ENCODE measurements around the gene DACH2. TPM values are rescaled to one million over a fixed set of nuclear protein-coding genes. Genes with fewer than 3 reads are reported as not detected.

The DACH2 gene
- total and polyA plus RNA-seq, 11 donors: not detected

GRCh38 chrX:86504297-86504696 is 356.0 kb downstream of the DACH2 start:
- ATAC-seq (no peak), DNase-seq (no peak)
- no peak overlapping the region for H3K27ac ChIP-seq
- 70 to 97% (median 86%) methylated on average over 1 of the region's 1 CpG for whole genome bisulfite sequencing, 4 donors
- no peaks in the 10 kb centered on the region for H3K4me1 ChIP-seq
- no peak for TF ChIP-seq POLR2A (IDR thresholded peaks at IDR 0.05)
- TF ChIP-seq CTCF (IDR thresholded peaks at IDR 0.05): no peak
- no peak overlapping the region for H3K4me3 ChIP-seq
- no peaks in the 10 kb centered on the region for H3K36me3 ChIP-seq
- intact Hi-C loops (cut with DNase I): no loop called here
- H3K27me3 ChIP-seq: no peaks in the 10 kb centered on the region
- no peaks in the 10 kb centered on the region for H3K9me3 ChIP-seq

GRCh38 chrX:86507331-86507730 is 359.1 kb downstream of the DACH2 start:
- 34 to 53% (median 45%) methylated on average over 2 of the region's 2 CpGs for WGBS, 4 donors
- Histone ChIP-seq H3K27me3 (no peaks in the 10 kb centered on the region), H3K4me3 (no peak overlapping the region), H3K9me3 (no peaks in the 10 kb centered on the region), H3K36me3 (no peaks in the 10 kb centered on the region), H3K4me1 (no peaks in the 10 kb centered on the region), H3K27ac (no peak overlapping the region)
- ATAC-seq: no peak
- no peak for TF ChIP-seq CTCF (IDR thresholded peaks at IDR 0.05)
- no peak for TF ChIP-seq POLR2A (IDR thresholded peaks at IDR 0.05)
- intact Hi-C loops (cut with DNase I): no loop called here
- DNase-seq: no peak

- Histone ChIP-seq H3K27ac (no peak overlapping the region), H3K27me3 (no peaks in the 10 kb centered on the region), H3K36me3 (no peaks in the 10 kb centered on the region), H3K4me1 (no peaks in the 10 kb centered on the region), H3K9me3 (peaks cover 0 to 3% (median 0%) of the 10 kb centered on the region in 12 donors), H3K4me3 (no peak overlapping the region)
- DNase-seq: peak in 1 of 5 donors; percentile 19
- intact Hi-C loops (cut with DNase I): no loop called here
- ATAC-seq: no peak
- WGBS, 4 donors: 59 to 75% (median 66%) methylated on average over 4 of the region's 4 CpGs
- TF ChIP-seq POLR2A (IDR thresholded peaks at IDR 0.05) (no peak), CTCF (IDR thresholded peaks at IDR 0.05) (no peak)
These were observed 431.5 kb downstream of the DACH2 start for GRCh38 chrX:86579777-86580176.

- DNase-seq (no peak), ATAC-seq (no peak)
- 35 to 44% (median 39%) methylated on average over 2 of the region's 2 CpGs for WGBS, 4 donors
- Histone ChIP-seq H3K36me3 (no peaks in the 10 kb centered on the region), H3K9me3 (peaks cover 0 to 2% (median 0%) of the 10 kb centered on the region in 12 donors), H3K27ac (no peak overlapping the region), H3K27me3 (no peaks in the 10 kb centered on the region), H3K4me1 (no peaks in the 10 kb centered on the region), H3K4me3 (no peak overlapping the region)
- no peak for TF ChIP-seq POLR2A (IDR thresholded peaks at IDR 0.05)
- no peak for TF ChIP-seq CTCF (IDR thresholded peaks at IDR 0.05)
- intact Hi-C loops (cut with DNase I): no loop called here
These were observed 456.4 kb downstream of the DACH2 start for GRCh38 chrX:86604607-86605006.
